ENCODE data around the gene MASP2. TPM values are rescaled to one million over a fixed set of nuclear protein-coding genes. Genes with fewer than 3 reads are reported as not detected.
"Not testable (repeated sequence)": the region's sequence is repeated elsewhere in the genome, so short reads cannot be mapped to it uniquely, and the experiment has no call there.

MASP2 gene
- total RNA-seq, 1 donor from 2014 or later = not detected

DNA sequence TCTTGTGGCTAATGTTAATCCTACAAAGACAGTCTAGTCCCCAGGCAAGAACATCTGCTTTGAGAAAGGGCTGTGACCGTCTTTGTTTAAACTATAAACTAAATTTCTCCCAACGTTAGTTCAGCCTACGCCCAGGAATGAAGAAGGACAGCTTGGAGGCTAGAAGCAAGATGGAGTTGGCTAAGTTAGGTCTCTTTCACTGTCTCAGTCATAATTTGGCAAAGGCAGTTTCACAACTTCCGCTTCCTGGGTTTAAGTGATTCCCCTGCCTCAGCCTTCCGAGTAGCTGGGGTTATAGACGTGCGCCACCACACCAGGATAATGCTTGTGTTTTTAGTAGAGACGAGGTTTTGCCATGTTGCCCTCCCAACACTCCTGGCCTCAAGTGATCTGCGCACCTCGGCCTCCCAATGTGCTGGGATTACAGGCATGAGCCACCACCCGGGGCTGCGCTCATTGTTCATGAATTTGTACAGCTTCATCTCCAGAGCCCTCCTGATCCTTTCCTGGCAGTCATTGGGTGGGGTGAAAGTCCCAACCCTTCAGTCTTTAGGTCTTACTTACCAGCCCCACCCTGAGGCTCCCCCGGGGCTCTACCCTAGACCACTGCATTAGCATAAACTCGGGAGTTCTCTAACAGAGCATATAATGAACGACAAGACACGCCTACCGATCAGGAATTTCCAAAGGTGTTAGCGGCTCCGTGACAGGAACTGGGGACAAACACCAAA is 4.9 kb upstream of the MASP2 start:
- Mint-ChIP-seq H3K36me3 (ENCODE audit: insufficient read depth) (peaks cover 2% of the 10 kb centered on the region), H3K9me3 (ENCODE audit: low read depth) (no peaks in the 10 kb centered on the region), H3K4me1 (ENCODE audit: low read depth) (peaks cover 5% of the 10 kb centered on the region), H3K27me3 (no peaks in the 10 kb centered on the region), H3K4me3 (ENCODE audit: low read depth) (no peak overlapping the region), H3K27ac (no peak overlapping the region)
- DNase-seq (ENCODE audit: low spot score, unreplicated experiment) = no peak
- TF ChIP-seq, protein P1, sequence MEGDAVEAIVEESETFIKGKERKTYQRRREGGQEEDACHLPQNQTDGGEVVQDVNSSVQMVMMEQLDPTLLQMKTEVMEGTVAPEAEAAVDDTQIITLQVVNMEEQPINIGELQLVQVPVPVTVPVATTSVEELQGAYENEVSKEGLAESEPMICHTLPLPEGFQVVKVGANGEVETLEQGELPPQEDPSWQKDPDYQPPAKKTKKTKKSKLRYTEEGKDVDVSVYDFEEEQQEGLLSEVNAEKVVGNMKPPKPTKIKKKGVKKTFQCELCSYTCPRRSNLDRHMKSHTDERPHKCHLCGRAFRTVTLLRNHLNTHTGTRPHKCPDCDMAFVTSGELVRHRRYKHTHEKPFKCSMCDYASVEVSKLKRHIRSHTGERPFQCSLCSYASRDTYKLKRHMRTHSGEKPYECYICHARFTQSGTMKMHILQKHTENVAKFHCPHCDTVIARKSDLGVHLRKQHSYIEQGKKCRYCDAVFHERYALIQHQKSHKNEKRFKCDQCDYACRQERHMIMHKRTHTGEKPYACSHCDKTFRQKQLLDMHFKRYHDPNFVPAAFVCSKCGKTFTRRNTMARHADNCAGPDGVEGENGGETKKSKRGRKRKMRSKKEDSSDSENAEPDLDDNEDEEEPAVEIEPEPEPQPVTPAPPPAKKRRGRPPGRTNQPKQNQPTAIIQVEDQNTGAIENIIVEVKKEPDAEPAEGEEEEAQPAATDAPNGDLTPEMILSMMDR (IDR thresholded peaks at IDR 0.05; ENCODE audit: unreplicated experiment) = no peak

DNA sequence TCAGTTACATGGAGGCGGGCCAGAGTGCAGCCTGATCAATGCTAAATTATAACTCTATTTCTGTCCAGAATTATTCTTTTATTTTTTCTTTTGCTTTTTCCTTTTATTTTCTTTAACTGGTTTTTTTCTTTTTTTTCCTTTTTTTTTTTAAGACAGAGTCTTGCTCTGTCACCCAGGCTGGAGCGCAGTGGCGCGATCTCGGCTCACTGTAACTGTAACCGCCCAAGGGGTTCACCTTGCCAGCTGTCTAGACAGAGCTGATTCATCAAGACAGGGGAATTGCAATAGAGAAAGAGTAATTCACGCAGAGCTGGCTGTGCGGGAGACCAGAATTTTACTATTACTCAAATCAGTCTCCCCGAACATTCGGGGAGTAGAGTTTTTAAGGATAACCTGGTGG is 4.1 kb upstream of the MASP2 start:
- H3K9me3 Mint-ChIP-seq (ENCODE audit: low read depth); H3K4me1 Mint-ChIP-seq (ENCODE audit: low read depth); H3K27me3 Mint-ChIP-seq; H3K36me3 Mint-ChIP-seq (ENCODE audit: insufficient read depth); DNase-seq (ENCODE audit: low spot score, unreplicated experiment); H3K27ac Mint-ChIP-seq; H3K4me3 Mint-ChIP-seq (ENCODE audit: low read depth): not testable (repeated sequence)

DNA sequence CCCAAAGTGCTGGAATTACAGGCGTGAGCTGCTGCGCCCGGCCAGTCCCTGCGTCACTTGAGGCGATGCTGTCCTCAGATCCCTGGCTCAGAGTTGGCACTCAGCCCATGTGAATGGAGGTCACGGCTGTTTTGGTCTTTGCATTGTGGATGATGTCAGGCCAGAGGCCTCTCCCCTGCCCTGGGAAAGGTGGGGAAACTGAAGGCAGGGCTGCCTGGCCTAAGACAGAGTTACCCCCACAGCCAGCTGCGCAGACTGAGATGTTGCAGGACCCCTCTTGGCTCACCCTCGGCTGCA is 821 bp downstream of the MASP2 start:
- H3K27ac Mint-ChIP-seq = no peak overlapping the region
- peaks cover 3% of the 10 kb centered on the region for H3K4me1 Mint-ChIP-seq (ENCODE audit: low read depth)
- no peaks in the 10 kb centered on the region for H3K27me3 Mint-ChIP-seq
- no peaks in the 10 kb centered on the region for H3K36me3 Mint-ChIP-seq (ENCODE audit: insufficient read depth)
- DNase-seq (ENCODE audit: low spot score, unreplicated experiment) = no peak
- TF ChIP-seq, protein P1 (IDR thresholded peaks at IDR 0.05; ENCODE audit: unreplicated experiment) = no peak
- no peaks in the 10 kb centered on the region for H3K9me3 Mint-ChIP-seq (ENCODE audit: low read depth)
- H3K4me3 Mint-ChIP-seq (ENCODE audit: low read depth) = no peak overlapping the region

DNA sequence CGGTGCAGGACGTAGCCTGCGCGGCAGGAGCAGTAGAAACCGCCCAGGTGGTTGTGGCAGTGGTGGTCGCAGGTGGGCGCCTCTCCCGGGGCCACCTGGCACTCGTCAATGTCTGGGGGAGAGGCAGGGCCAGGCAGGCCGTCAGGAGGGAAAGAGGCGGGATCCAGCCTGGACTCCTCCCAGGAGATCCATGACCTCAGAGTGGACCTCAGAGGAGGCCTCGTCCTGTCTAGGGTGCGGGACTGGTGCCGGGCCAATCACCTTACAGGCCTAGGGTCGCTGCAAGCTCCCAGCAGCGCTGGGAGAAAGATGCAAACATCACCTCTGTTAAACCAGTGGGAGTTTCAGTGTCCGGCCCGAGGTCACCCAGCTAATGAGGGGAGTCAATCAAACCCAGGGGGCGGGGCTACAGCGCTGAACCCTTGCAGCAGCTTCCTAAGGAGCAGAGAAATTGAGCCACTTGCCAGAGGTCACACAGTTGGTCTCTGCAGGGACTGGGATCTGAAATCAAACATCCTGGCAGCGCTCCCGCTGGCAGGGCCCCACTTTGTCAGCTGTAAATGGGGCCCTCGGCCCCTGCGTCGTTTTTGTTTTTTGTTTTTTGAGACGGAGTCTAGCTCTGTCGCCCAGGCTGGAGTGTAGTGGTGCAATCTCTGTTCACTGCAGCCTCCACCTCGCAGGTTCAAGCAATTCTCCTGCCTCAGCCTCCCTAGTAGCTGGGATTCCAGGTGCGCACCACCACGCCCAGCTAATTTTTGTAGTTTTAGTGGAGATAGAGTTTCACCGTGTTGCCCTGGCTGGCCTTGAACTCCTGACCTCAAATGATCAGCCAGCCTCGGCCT is 1.4 kb downstream of the MASP2 start:
- Mint-ChIP-seq H3K4me3 (ENCODE audit: low read depth) (no peak overlapping the region), H3K4me1 (ENCODE audit: low read depth) (peaks cover 3% of the 10 kb centered on the region), H3K36me3 (ENCODE audit: insufficient read depth) (no peaks in the 10 kb centered on the region), H3K27ac (no peak overlapping the region), H3K27me3 (no peaks in the 10 kb centered on the region), H3K9me3 (ENCODE audit: low read depth) (no peaks in the 10 kb centered on the region)
- no peak for DNase-seq (ENCODE audit: low spot score, unreplicated experiment)
- TF ChIP-seq, protein P1 (IDR thresholded peaks at IDR 0.05; ENCODE audit: unreplicated experiment) = no peak

DNA sequence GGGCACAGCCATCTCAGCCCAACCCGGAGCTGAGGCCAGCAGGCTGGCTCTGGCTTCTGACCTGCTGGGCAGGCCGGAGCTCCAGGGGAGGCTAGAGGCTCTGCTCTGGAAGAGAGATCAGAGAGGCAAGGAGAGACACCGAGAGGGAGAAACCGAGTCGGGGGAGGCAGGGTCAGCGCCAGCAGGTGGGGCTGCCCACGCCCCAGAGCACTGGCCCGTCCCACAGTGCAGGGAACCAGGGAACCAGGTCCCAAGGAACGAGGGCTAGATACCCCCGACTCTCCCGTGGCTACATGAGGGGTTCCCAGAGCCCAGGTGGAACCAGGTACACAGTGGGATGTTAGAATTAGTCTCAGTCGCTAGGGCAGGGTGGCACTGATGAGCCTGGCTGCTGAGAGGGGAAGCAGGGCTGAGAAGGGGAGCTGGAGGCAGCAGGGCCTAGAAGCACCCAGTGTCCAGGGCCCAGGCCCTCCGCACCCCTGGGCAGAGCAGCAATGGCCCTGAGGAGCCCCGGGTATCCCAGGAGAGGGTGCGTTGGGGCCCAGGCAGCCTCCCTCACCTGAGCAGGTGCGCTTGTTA is 2.1 kb downstream of the MASP2 start:
- Mint-ChIP-seq H3K27me3 (no peaks in the 10 kb centered on the region), H3K4me1 (ENCODE audit: low read depth) (peaks cover 3% of the 10 kb centered on the region), H3K4me3 (ENCODE audit: low read depth) (no peak overlapping the region), H3K27ac (no peak overlapping the region), H3K9me3 (ENCODE audit: low read depth) (no peaks in the 10 kb centered on the region), H3K36me3 (ENCODE audit: insufficient read depth) (no peaks in the 10 kb centered on the region)
- TF ChIP-seq, protein P1 (IDR thresholded peaks at IDR 0.05; ENCODE audit: unreplicated experiment) = no peak
- DNase-seq (ENCODE audit: low spot score, unreplicated experiment) = no peak

Data from progenitor cell of endocrine pancreas (in vitro differentiated cells).